IMR-90 (cell line): ENCODE data around the gene GTF2F2. TPM values are rescaled to one million over a fixed set of nuclear protein-coding genes. Genes with fewer than 3 reads are reported as not detected.

ENCODE experiments used
- ATAC-seq: fragments of 200-7000 bp; cut with Tn5 transposase; 2 replicates; pipeline ENCODE4 v1.9.1; 2020; ENCODE audit warnings: low read depth, mild to moderate bottlenecking, moderate library complexity
- BruUV-seq: library from RNA; stranded (reverse); fragments of 400-500 nt; replicated peaks from 2 replicates; lab custom pipeline; 2021; lab: Mats Ljungman, UMichigan
- CTCF ChIA-PET: fragments of 300-600 bp; formaldehyde crosslinking; extraction: SDS; loops from one replicate; lab custom pipeline; 2021; ENCODE audit warnings: antibody characterized with exemption; lab: Yijun Ruan, JAX
- POLR2A ChIA-PET: fragments of 300-600 bp; sonication (Branson Sonifier 250); formaldehyde crosslinking; loops from one replicate; lab custom pipeline; 2022; ENCODE audit warnings: antibody characterized with exemption; ENCODE audit not compliant: unreplicated experiment; lab: Charles Lee
- DNase-seq: peaks from one replicate; pipeline ENCODE4 v3.0.0; 2013
- H2AFZ ChIP-seq: replicated peaks from 2 replicates; pipeline ENCODE3; 2013; ENCODE audit warnings: low read length, mild to moderate bottlenecking; ENCODE audit not compliant: poor library complexity
- H2AK5ac ChIP-seq: 2 replicates; pipeline ENCODE4 v1.6.1; 2013; ENCODE audit warnings: low read depth, low read length, inconsistent platforms
- H2AK9ac ChIP-seq: replicated peaks from 2 replicates; pipeline ENCODE3; 2013; ENCODE audit warnings: mild to moderate bottlenecking, low read depth, low read length, moderate library complexity; ENCODE audit not compliant: poor library complexity
- H2BK120ac ChIP-seq: 2 replicates; pipeline ENCODE4 v1.6.1; 2013; ENCODE audit warnings: low read depth, low read length, inconsistent platforms
- H2BK15ac ChIP-seq: 3 replicates; pipeline ENCODE4 v1.6.1; 2013; ENCODE audit warnings: low read depth, low read length, inconsistent platforms
- H2BK20ac ChIP-seq: 2 replicates; pipeline ENCODE4 v1.6.1; 2013; ENCODE audit warnings: low read depth, mild to moderate bottlenecking, inconsistent platforms, low read length, moderate library complexity
- H2BK5ac ChIP-seq: 2 replicates; pipeline ENCODE4 v1.6.1; 2013; ENCODE audit warnings: mild to moderate bottlenecking, low read depth, low read length, inconsistent platforms; ENCODE audit not compliant: poor library complexity, severe bottlenecking
- H3K14ac ChIP-seq: replicated peaks from 2 replicates; pipeline ENCODE4 v1.6.1; 2013; ENCODE audit warnings: low read depth, low read length, inconsistent platforms
- H3K18ac ChIP-seq: 2 replicates; pipeline ENCODE4 v1.6.1; 2013; ENCODE audit warnings: low read depth, low read length, control low read depth
- H3K23ac ChIP-seq: 2 replicates; pipeline ENCODE4 v1.6.1; 2013; ENCODE audit warnings: low read depth, low read length, inconsistent platforms
- H3K27ac ChIP-seq: 2 replicates; pipeline ENCODE4 v1.5.1; 2013; ENCODE audit warnings: mild to moderate bottlenecking, control low read depth, low read length; ENCODE audit not compliant: insufficient read depth
- H3K27me3 ChIP-seq: 2 replicates; pipeline ENCODE4 v1.6.1; 2013; ENCODE audit warnings: low read length; ENCODE audit not compliant: control insufficient read depth, insufficient read depth
- H3K36me3 ChIP-seq: 2 replicates; pipeline ENCODE4 v1.6.1; 2013; ENCODE audit warnings: low read length, mixed read lengths; ENCODE audit not compliant: control insufficient read depth, insufficient read depth
- H3K4ac ChIP-seq: 2 replicates; pipeline ENCODE4 v1.6.1; 2013; ENCODE audit warnings: low read depth, low read length, inconsistent platforms
- H3K4me1 ChIP-seq: 2 replicates; pipeline ENCODE4 v1.6.1; 2013; ENCODE audit warnings: low read length, mixed read lengths; ENCODE audit not compliant: control insufficient read depth, insufficient read depth
- H3K4me2 ChIP-seq: 2 replicates; pipeline ENCODE4 v1.6.1; 2013; ENCODE audit warnings: low read depth, mild to moderate bottlenecking, control low read depth, low read length, moderate library complexity
- H3K4me3 ChIP-seq: 2 replicates; pipeline ENCODE4 v1.5.1; 2013; ENCODE audit warnings: low read depth, mild to moderate bottlenecking, control low read depth, low read length, moderate library complexity; ENCODE audit not compliant: insufficient read depth
- H3K56ac ChIP-seq: 2 replicates; pipeline ENCODE4 v1.6.1; 2013; ENCODE audit warnings: low read length, inconsistent platforms; ENCODE audit not compliant: insufficient read depth; ENCODE audit errors: extremely low read depth
- H3K79me1 ChIP-seq, 2 experiments: 2 replicates each; pipeline ENCODE4 v1.6.1; 2013; ENCODE audit warnings: low read length in 2 of 2, inconsistent platforms in 1 of 2, low read depth in 1 of 2
- H3K9ac ChIP-seq: 2 replicates; pipeline ENCODE4 v1.6.1; 2013; ENCODE audit warnings: low read depth, low read length, control low read depth
- H3K9me1 ChIP-seq: 2 replicates; pipeline ENCODE4 v1.6.1; 2013; ENCODE audit warnings: low read length, inconsistent platforms; ENCODE audit not compliant: insufficient read depth
- H3K9me3 ChIP-seq: 2 replicates; pipeline ENCODE4 v1.6.1; 2013; ENCODE audit warnings: low read length; ENCODE audit not compliant: control insufficient read depth, insufficient read depth
- H4K20me1 ChIP-seq: 2 replicates; pipeline ENCODE4 v1.6.1; 2013; ENCODE audit warnings: low read length, inconsistent platforms; ENCODE audit not compliant: insufficient read depth
- H4K5ac ChIP-seq: 2 replicates; pipeline ENCODE4 v1.6.1; 2013; ENCODE audit warnings: mild to moderate bottlenecking, low read depth, low read length, control low read depth
- H4K8ac ChIP-seq, 2 experiments: 2 replicates each; pipeline ENCODE4 v1.6.1; 2013; ENCODE audit warnings: low read depth in 2 of 2, low read length in 2 of 2, control low read depth in 1 of 2, inconsistent platforms in 1 of 2
- H4K91ac ChIP-seq: 2 replicates; pipeline ENCODE4 v1.6.1; 2013; ENCODE audit warnings: low read depth, low read length, inconsistent platforms; ENCODE audit not compliant: insufficient read depth
- CHD1 ChIP-seq: IDR thresholded peaks from 2 replicates; pipeline ENCODE4 v1.6.1; 2012; ENCODE audit warnings: low read depth, low read length, improper control_type of control experiment
- CTCF ChIP-seq: conservative IDR thresholded peaks from 2 replicates; pipeline ENCODE4 v1.5.1; 2012; ENCODE audit warnings: mild to moderate bottlenecking, low read depth, low read length, improper control_type of control experiment
- FOS ChIP-seq: fragments of 150-350 bp; IDR thresholded peaks from 2 replicates; pipeline ENCODE4 v1.6.1; 2016; ENCODE audit warnings: low read depth, low read length
- MAFK ChIP-seq: IDR thresholded peaks from 2 replicates; pipeline ENCODE4 v1.6.1; 2012; ENCODE audit warnings: low read depth, low read length, improper control_type of control experiment
- MAZ ChIP-seq: IDR thresholded peaks from 2 replicates; pipeline ENCODE4 v1.6.1; 2012; ENCODE audit warnings: low read depth, mild to moderate bottlenecking, low read length, improper control_type of control experiment, moderate library complexity, borderline replicate concordance
- MXI1 ChIP-seq: IDR thresholded peaks from 2 replicates; pipeline ENCODE4 v1.6.1; 2012; ENCODE audit warnings: low read depth, mild to moderate bottlenecking, low read length, moderate library complexity, borderline replicate concordance
- NFE2L2 ChIP-seq: fragments of 150-350 bp; IDR thresholded peaks from 2 replicates; pipeline ENCODE4 v1.6.1; 2016; ENCODE audit warnings: low read depth, mild to moderate bottlenecking, low read length
- RAD21 ChIP-seq: IDR thresholded peaks from 2 replicates; pipeline ENCODE4 v1.6.1; 2012; ENCODE audit warnings: low read length, improper control_type of control experiment
- RFX5 ChIP-seq: IDR thresholded peaks from 2 replicates; pipeline ENCODE4 v1.8.0; 2012; ENCODE audit warnings: low read depth, mild to moderate bottlenecking, low read length, moderate library complexity
- WGBS, 2 experiments: methylation state at CpG; one replicate each; pipeline versions ENCODE4 v1.1.5 to v1.1.7; 2013; ENCODE audit warnings: missing lambda C conversion rate in 2 of 2; ENCODE audit not compliant: insufficient read length in 1 of 2; ENCODE audit errors: extremely low coverage in 2 of 2; 5-methylcytosine and 5-hydroxymethylcytosine counted together
- dilution Hi-C: fragments of 300-500 bp; cut with HindIII; formaldehyde crosslinking; loops from one replicate; pipeline ENCODE4 v1.14.3; 2018; ENCODE audit warnings: low sequenced_read_pairs; ENCODE audit not compliant: unreplicated experiment
- in situ Hi-C: fragments of 300-500 bp; cut with MboI; formaldehyde crosslinking; loops from 3 replicates; pipeline ENCODE4 v1.14.3; 2019; ENCODE audit warnings: low sequenced_read_pairs, inconsistent platforms, mixed read lengths
- intact Hi-C: fragments of 100-400 bp; cut with micrococcal nuclease; formaldehyde crosslinking; loops from 2 replicates; pipeline ENCODE4 v1.10.0; 2022
- polyA plus RNA-seq, 3 experiments: library from polyadenylated mRNA; depleted of rRNA; stranded (reverse); fragments of >200 nt; gene quantifications; 2 replicates each; pipeline ENCODE4 v1.2.3, GENCODE V29; 2012; ENCODE audit warnings: low replicate concordance in 1 of 3
- total RNA-seq: library from RNA; depleted of rRNA; stranded (reverse); fragments of >200 nt; gene quantifications from 2 replicates; pipeline ENCODE4 v1.2.3, GENCODE V29; 2012

The GTF2F2 gene
- total and polyA plus RNA-seq, 2 of the 4 experiments (the other 2 are of a cell fraction), result 16.5 to 21.0 TPM

- no peak for TF ChIP-seq CTCF
Observed at GRCh38 chr13:45101327-45102018, 18.8 kb upstream of the GTF2F2 start (continued).

GRCh38 chr13:45102136-45102507, 18.2 kb upstream of the GTF2F2 start:
- Histone ChIP-seq H3K27me3 (no peaks in the 10 kb centered on the region), H2AFZ (no peak overlapping the region), H3K4me2 (peak overlapping the region; percentile 62; the same call in 1 of the 2 replicates), H4K20me1 (no peaks in the 10 kb centered on the region), H3K9me1 (peaks cover 4% of the 10 kb centered on the region; the same call in 1 of the 2 replicates), H2AK9ac (no peak overlapping the region), H3K14ac (no peak overlapping the region), H2BK120ac (no peak overlapping the region), H2BK15ac (no peak overlapping the region), H3K4ac (peak overlapping the region; percentile 7; the same call in 1 of the 2 replicates), H3K27ac (peak overlapping the region; percentile 88; the same call in 1 of the 2 replicates), H3K18ac (peak overlapping the region; percentile 48), H4K91ac (0 out of 2 replicates have a peak overlapping the region, but pooled peaks have one; percentile 1), H3K9me3 (no peaks in the 10 kb centered on the region), H3K9ac (no peak overlapping the region), H3K23ac (no peak overlapping the region; the same call in 1 of the 2 replicates), H4K5ac (peak overlapping the region; percentile 24), H3K79me1 (no peaks in the 10 kb centered on the region), H3K4me1 (peaks cover 22% of the 10 kb centered on the region), H3K36me3 (no peaks in the 10 kb centered on the region), H2BK5ac (peak overlapping the region; percentile 56), H2BK20ac (0 out of 2 replicates have a peak overlapping the region, but pooled peaks have one; percentile 2), H3K56ac (no peak overlapping the region), H4K8ac (peak overlapping the region in 1 of 2 experiments; percentile 4; a peak in 1 of 4 replicates), H3K4me3 (no peak overlapping the region), H2AK5ac (no peak overlapping the region)
- in situ Hi-C loops, result no loop called here
- DNase-seq (no peak), ATAC-seq (no peak)
- intact Hi-C loops, result loop anchor here (1.0 kb wide), 1 partner anchor 47 kb away; no protein-coding TSS in a partner anchor
- POLR2A ChIA-PET, result no interaction called here
- CTCF ChIA-PET, result interaction anchor here (0.6 to 1.0 kb wide), 3 partner anchors 27 to 86 kb away, joined by 3 to 8 read pairs (median 4); no protein-coding TSS in a partner anchor
- BruUV-seq, result no TSS peak
- dilution Hi-C loops, result no loop called here
- 56% methylated on average over 4 of the region's 6 CpGs; no CpG with 5 or more reads in 1 of the 2 experiments for WGBS, 2 experiments
- no peak for TF ChIP-seq RFX5
- TF ChIP-seq CHD1, result no peak
- no peak for TF ChIP-seq NFE2L2
- TF ChIP-seq MXI1, result no peak
- no peak for TF ChIP-seq FOS
- TF ChIP-seq RAD21, result no peak
- TF ChIP-seq MAZ, result no peak
- no peak for TF ChIP-seq CTCF
- TF ChIP-seq MAFK, result no peak
